HepG2 (cell line): ENCODE data around the gene PXK. TPM values are rescaled to one million over a fixed set of nuclear protein-coding genes. Genes with fewer than 3 reads are reported as not detected.

Experiments
- DMAP1 ChIP-seq: IDR thresholded peaks from 2 replicates; pipeline ENCODE4 v1.6.1; 2016
- FIP1L1 ChIP-seq: fragments of 200-400 bp; formaldehyde crosslinking; IDR thresholded peaks from 2 replicates; pipeline ENCODE4 v1.6.1; 2018; ENCODE audit warnings: low read depth, mild to moderate bottlenecking, low read length, moderate library complexity, borderline replicate concordance; ENCODE audit not compliant: insufficient read depth
- FOXA3 ChIP-seq: IDR thresholded peaks from 2 replicates; pipeline ENCODE4 v1.6.1; 2016; ENCODE audit warnings: missing genetic modification reagents, missing compliant biosample characterization
- JUNB ChIP-seq: sonication (generic); formaldehyde crosslinking; IDR thresholded peaks from 2 replicates; pipeline ENCODE4 v1.8.0; 2022; ENCODE audit warnings: missing genetic modification reagents, mild to moderate bottlenecking, borderline replicate concordance
- KAT8 ChIP-seq: IDR thresholded peaks from 2 replicates; pipeline ENCODE4 v1.6.1; 2016; ENCODE audit warnings: missing genetic modification reagents, missing compliant biosample characterization
- KLF15 ChIP-seq: sonication (generic); formaldehyde crosslinking; IDR thresholded peaks from 2 replicates; pipeline ENCODE4 v1.8.1; 2023; ENCODE audit warnings: borderline replicate concordance, mild to moderate bottlenecking, inconsistent platforms, missing genetic modification reagents, mixed read lengths
- MTA1 ChIP-seq: sonication (generic); formaldehyde crosslinking; IDR thresholded peaks from 2 replicates; pipeline ENCODE4 v1.4.0; 2020; ENCODE audit warnings: missing genetic modification reagents, mild to moderate bottlenecking, borderline replicate concordance
- PAWR ChIP-seq: sonication (generic); formaldehyde crosslinking; IDR thresholded peaks from 2 replicates; pipeline ENCODE4 v1.4.0; 2020; ENCODE audit warnings: missing genetic modification reagents, mild to moderate bottlenecking, borderline replicate concordance
- PHF21A ChIP-seq: sonication (generic); formaldehyde crosslinking; IDR thresholded peaks from 2 replicates; pipeline ENCODE4 v1.5.0; 2020; ENCODE audit warnings: mild to moderate bottlenecking, missing genetic modification reagents
- POGZ ChIP-seq: sonication (generic); formaldehyde crosslinking; IDR thresholded peaks from 2 replicates; pipeline ENCODE4 v1.4.0; 2020; ENCODE audit warnings: mild to moderate bottlenecking, missing genetic modification reagents
- POLR2G ChIP-seq: fragments of 200-400 bp; formaldehyde crosslinking; IDR thresholded peaks from 2 replicates; pipeline ENCODE4 v1.6.1; 2018; ENCODE audit warnings: mild to moderate bottlenecking, low read depth, low read length, moderate library complexity
- SNAPC5 ChIP-seq: sonication (generic); formaldehyde crosslinking; IDR thresholded peaks from 2 replicates; pipeline ENCODE4 v1.8.1; 2023; ENCODE audit warnings: mild to moderate bottlenecking, missing genetic modification reagents, borderline replicate concordance
- ZBTB3 ChIP-seq: sonication (generic); formaldehyde crosslinking; IDR thresholded peaks from 2 replicates; pipeline ENCODE4 v1.4.0; 2020; ENCODE audit warnings: low read depth, mild to moderate bottlenecking, moderate library complexity, missing genetic modification reagents, borderline replicate concordance
- ZIK1 ChIP-seq: sonication (generic); formaldehyde crosslinking; IDR thresholded peaks from 2 replicates; pipeline ENCODE4 v1.5.0; 2020; ENCODE audit warnings: mild to moderate bottlenecking, low read depth, missing genetic modification reagents, borderline replicate concordance
- ZNF235 ChIP-seq: sonication (generic); formaldehyde crosslinking; IDR thresholded peaks from 2 replicates; pipeline ENCODE4 v1.8.1; 2023; ENCODE audit warnings: mild to moderate bottlenecking, missing genetic modification reagents, borderline replicate concordance
- ZNF460 ChIP-seq: sonication (generic); formaldehyde crosslinking; IDR thresholded peaks from 2 replicates; pipeline ENCODE4 v1.5.1; 2020; ENCODE audit warnings: missing genetic modification reagents, mild to moderate bottlenecking, borderline replicate concordance
- ZNF468 ChIP-seq: sonication (generic); formaldehyde crosslinking; IDR thresholded peaks from 2 replicates; pipeline ENCODE4 v1.8.0; 2022; ENCODE audit warnings: mild to moderate bottlenecking, moderate library complexity, missing genetic modification reagents
- ZNF550 ChIP-seq: sonication (generic); formaldehyde crosslinking; IDR thresholded peaks from 2 replicates; pipeline ENCODE4 v1.4.0; 2020; ENCODE audit warnings: mild to moderate bottlenecking, missing genetic modification reagents, borderline replicate concordance
- ZNF652 ChIP-seq: IDR thresholded peaks from 2 replicates; pipeline ENCODE4 v1.6.1; 2016; ENCODE audit warnings: low read depth, borderline replicate concordance
- ZNF770 ChIP-seq: sonication (generic); formaldehyde crosslinking; IDR thresholded peaks from 2 replicates; pipeline ENCODE4 v1.5.0; 2020; ENCODE audit warnings: mild to moderate bottlenecking, missing genetic modification reagents
- ZNF776 ChIP-seq: sonication (generic); formaldehyde crosslinking; IDR thresholded peaks from 2 replicates; pipeline ENCODE4 v1.4.0; 2020; ENCODE audit warnings: mild to moderate bottlenecking, missing genetic modification reagents
- ZNF781 ChIP-seq: sonication (generic); formaldehyde crosslinking; IDR thresholded peaks from 2 replicates; pipeline ENCODE4 v1.5.1; 2020; ENCODE audit warnings: borderline replicate concordance, mild to moderate bottlenecking, missing genetic modification reagents; ENCODE audit errors: not compliant biosample characterization
- ZNF788 ChIP-seq: sonication (generic); formaldehyde crosslinking; IDR thresholded peaks from 2 replicates; pipeline ENCODE4 v1.5.0; 2020; ENCODE audit warnings: mild to moderate bottlenecking, missing genetic modification reagents, borderline replicate concordance
- ZSCAN30 ChIP-seq: sonication (generic); formaldehyde crosslinking; IDR thresholded peaks from 2 replicates; pipeline ENCODE4 v1.5.0; 2020; ENCODE audit warnings: mild to moderate bottlenecking, missing genetic modification reagents
- polyA plus RNA-seq, 8 experiments: library from polyadenylated mRNA; depleted of rRNA in 3 of 8; stranded (reverse) in 7 of 8; unstranded in 1 of 8; fragments of >200 nt; fragmentation: Illumina TruSeq in 4 of 8; extraction: Trizol in 4 of 8; gene quantifications; 2 replicates each; pipeline versions ENCODE4 v1.2.1 to v1.2.3, GENCODE V29; 2011 to 2016; ENCODE audit warnings: low read depth in 4 of 8, missing spikeins in 1 of 8, mixed read lengths in 1 of 8; ENCODE audit not compliant: insufficient read depth in 1 of 8
- total RNA-seq, 5 experiments: library from RNA; depleted of rRNA; stranded (reverse); fragments of >200 nt; fragmentation: Illumina TruSeq; extraction: Trizol; gene quantifications; 2 replicates each; pipeline ENCODE4 v1.2.3, GENCODE V29; 2016; ENCODE audit warnings: low read depth in 1 of 5
- TF ChIP-seq, protein P1 (sequence below): sonication (generic); formaldehyde crosslinking; IDR thresholded peaks from 2 replicates; pipeline ENCODE4 v1.5.0; 2020; ENCODE audit warnings: missing genetic modification reagents, mild to moderate bottlenecking, borderline replicate concordance
- TF ChIP-seq, protein P2 (sequence below): sonication (generic); formaldehyde crosslinking; IDR thresholded peaks from 2 replicates; pipeline ENCODE4 v1.5.0; 2020; ENCODE audit warnings: missing genetic modification reagents

Gene PXK
- total and polyA plus RNA-seq, 2 of the 13 experiments (the other 11 are each of a cell fraction or from before 2014, with no cell fraction given): 6.4 to 18.6 TPM

GRCh38 chr3:58332575-58333188, at the start of gene PXK (continued):
- no peak for TF ChIP-seq ZNF781 (CRISPR knock-in tag)
- no peak for TF ChIP-seq ZNF652 (CRISPR knock-in tag)
- peak; percentile 71; the same call in 1 of the 2 replicates for TF ChIP-seq ZIK1 (CRISPR knock-in tag)
- no peak for TF ChIP-seq DMAP1 (CRISPR knock-in tag)
- TF ChIP-seq FIP1L1: no peak
- TF ChIP-seq POGZ: peak; percentile 59; the same call in 1 of the 2 replicates
- no peak for TF ChIP-seq ZNF550 (CRISPR knock-in tag)
- TF ChIP-seq MTA1 (CRISPR knock-in tag): no peak; the same call in 1 of the 2 replicates
- peak; percentile 32; the same call in 1 of the 2 replicates for TF ChIP-seq ZNF770 (CRISPR knock-in tag)
- no peak for TF ChIP-seq PAWR
- no peak for TF ChIP-seq PHF21A (CRISPR knock-in tag)
- peak; percentile 31; the same call in 1 of the 2 replicates for TF ChIP-seq KAT8 (CRISPR knock-in tag)
- TF ChIP-seq KLF15 (CRISPR knock-in tag): no peak
- peak; percentile 53; the same call in 1 of the 2 replicates for TF ChIP-seq ZNF776 (CRISPR knock-in tag)
- TF ChIP-seq ZNF460 (CRISPR knock-in tag): no peak
- no peak for TF ChIP-seq ZNF468 (CRISPR knock-in tag)
- TF ChIP-seq ZNF788 (CRISPR knock-in tag): peak; percentile 35; the same call in 1 of the 2 replicates
- TF ChIP-seq POLR2G: no peak
- TF ChIP-seq FOXA3: peak; percentile 74
- no peak for TF ChIP-seq ZNF235 (CRISPR knock-in tag)
- no peak for TF ChIP-seq JUNB (CRISPR knock-in tag)
- TF ChIP-seq, protein P1, sequence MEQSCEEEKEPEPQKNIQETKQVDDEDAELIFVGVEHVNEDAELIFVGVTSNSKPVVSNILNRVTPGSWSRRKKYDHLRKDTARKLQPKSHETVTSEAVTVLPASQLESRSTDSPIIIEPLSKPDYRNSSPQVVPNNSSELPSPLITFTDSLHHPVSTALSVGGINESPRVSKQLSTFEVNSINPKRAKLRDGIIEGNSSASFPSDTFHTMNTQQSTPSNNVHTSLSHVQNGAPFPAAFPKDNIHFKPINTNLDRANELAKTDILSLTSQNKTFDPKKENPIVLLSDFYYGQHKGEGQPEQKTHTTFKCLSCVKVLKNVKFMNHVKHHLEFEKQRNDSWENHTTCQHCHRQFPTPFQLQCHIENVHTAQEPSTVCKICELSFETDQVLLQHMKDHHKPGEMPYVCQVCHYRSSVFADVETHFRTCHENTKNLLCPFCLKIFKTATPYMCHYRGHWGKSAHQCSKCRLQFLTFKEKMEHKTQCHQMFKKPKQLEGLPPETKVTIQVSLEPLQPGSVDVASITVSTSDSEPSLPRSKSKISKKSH (CRISPR knock-in tag): no peak
- TF ChIP-seq ZSCAN30 (CRISPR knock-in tag): no peak
- no peak for TF ChIP-seq SNAPC5 (CRISPR knock-in tag)
- TF ChIP-seq, protein P2, sequence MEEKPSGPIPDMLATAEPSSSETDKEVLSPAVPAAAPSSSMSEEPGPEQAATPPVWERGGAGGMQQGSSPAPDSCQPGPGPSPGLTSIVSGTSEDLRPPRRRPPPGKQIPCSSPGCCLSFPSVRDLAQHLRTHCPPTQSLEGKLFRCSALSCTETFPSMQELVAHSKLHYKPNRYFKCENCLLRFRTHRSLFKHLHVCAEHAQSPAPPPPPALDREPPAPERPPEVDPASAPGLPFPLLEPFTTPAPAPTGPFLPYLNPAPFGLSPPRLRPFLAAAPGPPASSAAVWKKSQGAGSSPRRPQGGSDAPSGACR: no peak
- TF ChIP-seq ZBTB3 (CRISPR knock-in tag): peak; percentile 29; the same call in 1 of the 2 replicates
